HEK293T (cell line): Measurements from ENCODE around the gene CCDC83.

Experiments used
- ELF4 ChIP-seq: fragments of 450-650 bp; IDR thresholded peaks from 2 replicates; pipeline ENCODE4 v1.6.1; 2017; ENCODE audit warnings: antibody characterized with exemption
- FOXA1 ChIP-seq: fragments of 450-650 bp; IDR thresholded peaks from 2 replicates; pipeline ENCODE4 v1.6.1; 2016; ENCODE audit warnings: mild to moderate bottlenecking
- FOXM1 ChIP-seq: fragments of 450-650 bp; IDR thresholded peaks from 2 replicates; pipeline ENCODE4 v1.6.1; 2017; ENCODE audit warnings: mild to moderate bottlenecking, borderline replicate concordance

- TF ChIP-seq FOXA1 (no peak), FOXM1 (no peak), ELF4 (no peak)
Observed at GRCh38 chr11:85821636-85822035, 33.5 kb upstream of the CCDC83 start.
